ENCODE data around the gene SERINC1. TPM values are rescaled to one million over a fixed set of nuclear protein-coding genes. Genes with fewer than 3 reads are reported as not detected.

The SERINC1 gene
- total and polyA plus RNA-seq, 9 of the 15 experiments (the other 6 are each of a cell fraction or from before 2014, with no cell fraction given) = 28.8 to 64.6 (median 39.7) TPM

- TF ChIP-seq PURB (CRISPR knock-in tag; IDR thresholded peaks at IDR 0.05; ENCODE audit: low read depth) (no peak), ZBTB1 (CRISPR knock-in tag; IDR thresholded peaks at IDR 0.05; ENCODE audit: borderline replicate concordance, low read depth) (no peak), PHB (CRISPR knock-in tag; IDR thresholded peaks at IDR 0.05) (no peak), EP300 (IDR thresholded peaks at IDR 0.05; ENCODE audit: low read length) (no peak), ETV1 (tag; conservative IDR thresholded peaks at IDR 0.05; ENCODE audit: low read depth) (no peak), ZNF707 (CRISPR knock-in tag; conservative IDR thresholded peaks at IDR 0.05) (no peak), CBX8 (IDR thresholded peaks at IDR 0.05; ENCODE audit: borderline replicate concordance, extremely low read depth, low read depth, low read length, poor library complexity, severe bottlenecking) (no peak), BACH1 (tag; IDR thresholded peaks at IDR 0.05) (no peak), ZBTB33 (CRISPR knock-in tag; IDR thresholded peaks at IDR 0.05) (no peak), FOXJ3 (CRISPR knock-in tag; IDR thresholded peaks at IDR 0.05) (no peak), POLR2G (IDR thresholded peaks at IDR 0.05; ENCODE audit: low read depth, low read length) (peak; percentile 82), RBM22 (IDR thresholded peaks at IDR 0.05; ENCODE audit: low read depth, low read length, poor library complexity, severe bottlenecking) (no peak), ASH1L (IDR thresholded peaks at IDR 0.05; ENCODE audit: borderline replicate concordance, low read depth, partially characterized antibody) (peak; percentile 81), TCF7L2 (IDR thresholded peaks at IDR 0.05; ENCODE audit: low read depth, low read length) (no peak), MYNN (IDR thresholded peaks at IDR 0.05) (no peak), MYNN (CRISPR knock-in tag; IDR thresholded peaks at IDR 0.05) (no peak), SNIP1 (IDR thresholded peaks at IDR 0.05; ENCODE audit: low read depth) (no peak), FOXA3 (CRISPR knock-in tag; conservative IDR thresholded peaks at IDR 0.05 in 1 of 2, IDR thresholded peaks at IDR 0.05 in 1 of 2) (0 out of 4 replicates have a peak, but pooled peaks of 1 of the 2 experiments have one; percentile 31), ZNF609 (CRISPR knock-in tag; IDR thresholded peaks at IDR 0.05; ENCODE audit: borderline replicate concordance) (no peak), RFX1 (IDR thresholded peaks at IDR 0.05) (no peak), OTX1 (CRISPR knock-in tag; IDR thresholded peaks at IDR 0.05) (no peak), NCOR1 (IDR thresholded peaks at IDR 0.05) (no peak)
Measured at GRCh38 chr6:122399348-122400120, 72.1 kb downstream of the SERINC1 start, which contains the start of gene HSF2 (continued).
